Adipocyte (in vitro differentiated cells): Measurements from ENCODE around the gene ZMYND11.

Source experiments
- DNase-seq: peaks from one replicate; pipeline ENCODE4 v3.0.0-alpha.2; 2015; ENCODE audit warnings: low read depth
- H3K27me3 ChIP-seq: replicated peaks from 2 replicates; pipeline ENCODE4 v1.7.0; 2013; ENCODE audit warnings: mild to moderate bottlenecking, low read length, moderate library complexity; ENCODE audit not compliant: control insufficient read depth, insufficient read depth
- H3K36me3 ChIP-seq: 2 replicates; pipeline ENCODE4 v1.7.0; 2013; ENCODE audit warnings: low read length, mild to moderate bottlenecking, moderate library complexity; ENCODE audit not compliant: control insufficient read depth, insufficient read depth, severe bottlenecking
- H3K4me1 ChIP-seq: 2 replicates; pipeline ENCODE4 v1.7.0; 2013; ENCODE audit warnings: mild to moderate bottlenecking, low read length, moderate library complexity; ENCODE audit not compliant: control insufficient read depth, insufficient read depth
- H3K4me3 ChIP-seq: 2 replicates; pipeline ENCODE4 v1.7.0; 2013; ENCODE audit warnings: mild to moderate bottlenecking, low read length, moderate library complexity
- H3K9ac ChIP-seq: 2 replicates; pipeline ENCODE4 v1.7.0; 2013; ENCODE audit warnings: mild to moderate bottlenecking, low read length, moderate library complexity
- H3K9me3 ChIP-seq: 2 replicates; pipeline ENCODE4 v1.7.0; 2013; ENCODE audit warnings: mild to moderate bottlenecking, low read length, moderate library complexity; ENCODE audit not compliant: control insufficient read depth

Gene ZMYND11

GRCh38 chr10:271722-272121, 136.5 kb downstream of the ZMYND11 start:
- H3K27me3 ChIP-seq: no peaks in the 10 kb centered on the region
- peaks cover 11% of the 10 kb centered on the region for H3K36me3 ChIP-seq
- no peak for DNase-seq
- no peak overlapping the region for H3K9ac ChIP-seq
- no peaks in the 10 kb centered on the region for H3K9me3 ChIP-seq
- H3K4me1 ChIP-seq: peaks cover 12% of the 10 kb centered on the region
- H3K4me3 ChIP-seq: no peak overlapping the region

DNA sequence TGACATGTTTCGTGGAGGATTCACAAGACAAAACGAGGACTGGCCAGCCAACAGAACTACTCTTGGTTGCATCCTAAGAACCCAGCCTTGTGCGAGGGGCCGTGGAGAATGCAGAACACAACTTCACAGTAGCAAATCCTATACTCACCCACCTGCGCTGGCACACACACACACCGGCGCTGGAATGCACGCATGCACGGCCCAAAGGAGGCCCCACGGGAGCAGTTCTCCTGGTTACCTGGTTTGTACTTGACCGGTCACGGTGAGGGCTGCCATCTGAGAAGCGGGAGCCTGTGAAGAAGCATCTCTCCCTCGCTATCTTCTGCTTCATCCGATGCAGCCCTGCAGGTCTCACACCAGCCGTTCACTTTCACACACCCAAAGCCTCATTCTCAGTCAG, 137.8 kb downstream of the ZMYND11 start:
- Histone ChIP-seq H3K4me3 (no peak overlapping the region), H3K36me3 (peaks cover 24% of the 10 kb centered on the region), H3K4me1 (peaks cover 12% of the 10 kb centered on the region), H3K9ac (no peak overlapping the region), H3K9me3 (no peaks in the 10 kb centered on the region), H3K27me3 (no peaks in the 10 kb centered on the region)
- DNase-seq: no peak

GRCh38 chr10:274866-275265, 139.6 kb downstream of the ZMYND11 start:
- Histone ChIP-seq H3K9ac (no peak overlapping the region), H3K36me3 (peaks cover 31% of the 10 kb centered on the region), H3K4me1 (peaks cover 12% of the 10 kb centered on the region)

GRCh38 chr10:275680-276079, 140.4 kb downstream of the ZMYND11 start:
- Histone ChIP-seq H3K4me1 (peaks cover 12% of the 10 kb centered on the region), H3K9ac (no peak overlapping the region), H3K9me3 (no peaks in the 10 kb centered on the region), H3K27me3 (no peaks in the 10 kb centered on the region), H3K36me3 (peaks cover 39% of the 10 kb centered on the region), H3K4me3 (no peak overlapping the region)
- DNase-seq: no peak

More at GRCh38 chr10:274866-275265, 139.6 kb downstream of the ZMYND11 start:
- Histone ChIP-seq H3K27me3 (no peaks in the 10 kb centered on the region), H3K9me3 (no peaks in the 10 kb centered on the region), H3K4me3 (no peak overlapping the region)
- DNase-seq: no peak

DNA sequence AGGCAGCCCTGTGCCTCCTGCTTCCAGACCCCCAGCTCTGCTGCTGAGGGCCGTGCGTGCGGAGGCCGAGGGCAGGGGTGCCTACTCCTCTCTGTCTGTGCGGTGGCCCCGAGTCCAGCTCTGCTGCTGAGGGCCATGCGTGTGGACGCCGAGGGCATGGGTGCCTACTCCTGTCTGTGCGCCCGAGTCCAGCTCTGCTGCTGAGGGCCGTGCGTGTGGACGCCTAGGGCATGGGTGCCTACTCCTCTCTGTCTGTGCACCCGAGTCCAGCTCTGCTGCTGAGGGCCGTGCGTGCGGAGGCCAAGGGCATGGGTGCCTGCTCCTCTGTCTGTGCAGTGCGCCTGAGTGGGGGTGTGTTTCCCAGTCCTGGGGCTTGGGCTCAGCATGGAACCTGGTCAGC, 142.7 kb downstream of the ZMYND11 start:
- Histone ChIP-seq H3K4me1 (peaks cover 20% of the 10 kb centered on the region), H3K9me3 (no peaks in the 10 kb centered on the region), H3K27me3 (no peaks in the 10 kb centered on the region), H3K9ac (no peak overlapping the region), H3K36me3 (peaks cover 62% of the 10 kb centered on the region), H3K4me3 (no peak overlapping the region)
- no peak for DNase-seq

DNA sequence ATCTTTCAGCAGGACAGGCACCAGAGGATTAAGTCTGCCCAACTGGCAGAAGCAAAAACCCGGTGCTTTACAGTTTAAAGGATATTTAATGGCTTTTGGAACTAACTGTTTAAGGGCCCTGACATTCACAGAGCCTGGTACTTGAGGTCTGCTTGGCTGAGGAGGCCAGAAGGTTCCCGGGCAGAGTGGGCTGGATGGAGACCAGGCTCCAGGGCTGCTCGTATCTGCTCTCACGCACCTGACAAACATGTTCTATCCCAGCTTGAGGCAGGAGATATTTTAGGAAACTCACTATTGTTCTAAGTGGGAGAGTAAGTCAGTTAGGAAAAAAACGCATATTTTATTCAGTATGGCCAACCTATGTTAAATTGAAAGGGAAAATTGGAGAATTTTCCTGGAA, 143.5 kb downstream of the ZMYND11 start:
- no peaks in the 10 kb centered on the region for H3K9me3 ChIP-seq
- H3K36me3 ChIP-seq: peaks cover 69% of the 10 kb centered on the region
- H3K27me3 ChIP-seq: no peaks in the 10 kb centered on the region
- no peak overlapping the region for H3K4me3 ChIP-seq
- no peak for DNase-seq
- H3K9ac ChIP-seq: no peak overlapping the region
- peaks cover 20% of the 10 kb centered on the region for H3K4me1 ChIP-seq

DNA sequence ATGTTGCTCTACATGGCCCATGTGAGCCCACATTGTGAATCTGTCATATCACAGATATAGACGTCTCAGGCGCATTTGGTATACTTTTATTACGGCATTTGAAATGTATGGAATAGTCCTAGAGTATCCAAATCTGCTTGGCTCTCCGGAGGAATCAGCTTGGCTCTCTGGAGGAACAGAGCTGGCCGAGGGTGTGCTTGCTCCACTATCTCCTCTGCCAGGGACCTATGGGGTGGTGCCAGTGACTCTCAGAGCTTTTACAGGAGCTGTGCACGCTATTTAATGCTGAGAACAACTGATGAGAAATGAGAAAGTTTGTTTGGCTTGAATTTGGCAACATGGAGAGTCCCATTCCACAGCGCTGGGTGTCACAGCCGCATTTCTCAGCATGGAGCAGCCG, 144.0 kb downstream of the ZMYND11 start:
- Histone ChIP-seq H3K36me3 (peaks cover 74% of the 10 kb centered on the region), H3K27me3 (no peaks in the 10 kb centered on the region), H3K9ac (no peak overlapping the region), H3K4me1 (peaks cover 20% of the 10 kb centered on the region), H3K9me3 (no peaks in the 10 kb centered on the region), H3K4me3 (no peak overlapping the region)
- no peak for DNase-seq

- H3K4me3 ChIP-seq: no peak overlapping the region
- H3K9me3 ChIP-seq: no peaks in the 10 kb centered on the region
- H3K27me3 ChIP-seq: no peaks in the 10 kb centered on the region
- peaks cover 18% of the 10 kb centered on the region for H3K4me1 ChIP-seq
- peaks cover 79% of the 10 kb centered on the region for H3K36me3 ChIP-seq
- no peak overlapping the region for H3K9ac ChIP-seq
- no peak for DNase-seq
These were observed 144.4 kb downstream of the ZMYND11 start for GRCh38 chr10:279655-280054.

DNA sequence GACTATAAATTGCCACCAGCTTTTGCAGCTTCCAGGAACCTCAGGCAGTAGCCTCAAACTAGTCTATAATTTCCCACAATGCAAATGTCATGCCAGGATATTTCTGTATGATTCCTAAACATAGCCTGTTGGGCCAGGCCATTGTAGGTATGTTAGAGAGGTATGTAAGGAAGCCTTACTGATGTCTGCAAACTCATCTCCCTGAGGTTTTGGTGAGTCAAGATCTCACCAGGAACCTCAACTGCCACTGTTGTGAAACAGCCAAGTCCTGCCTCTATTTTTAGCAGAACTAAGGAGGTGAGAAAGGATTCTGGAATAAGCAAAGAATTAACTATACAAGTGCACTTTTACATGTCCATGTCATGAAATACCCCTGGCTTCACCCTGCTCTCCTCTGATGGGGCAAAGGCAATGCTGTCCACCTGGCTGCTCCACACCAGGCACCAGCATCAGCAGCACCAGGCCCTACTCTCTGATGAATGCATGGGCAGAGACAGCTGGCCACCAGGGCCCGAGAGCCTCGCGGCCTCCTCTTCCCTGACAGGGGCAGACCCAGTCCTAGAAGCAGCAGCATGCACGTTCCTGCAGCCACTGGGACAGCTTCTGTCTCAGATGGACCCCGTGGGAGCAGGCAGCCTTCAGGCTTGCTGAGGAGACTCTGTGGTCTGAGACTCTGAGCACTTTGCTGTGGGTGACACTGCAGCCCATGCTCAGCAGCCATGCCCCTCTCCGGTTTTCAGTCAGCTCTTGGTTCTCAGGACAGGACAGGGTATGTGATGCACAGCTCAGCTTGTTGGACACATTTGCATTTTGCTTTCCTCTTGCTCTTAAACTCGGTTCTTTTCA, 147.3 kb downstream of the ZMYND11 start:
- Histone ChIP-seq H3K9ac (no peak overlapping the region), H3K9me3 (no peaks in the 10 kb centered on the region), H3K36me3 (peaks cover 81% of the 10 kb centered on the region), H3K4me1 (peaks cover 8% of the 10 kb centered on the region), H3K27me3 (no peaks in the 10 kb centered on the region), H3K4me3 (no peak overlapping the region)
- peak; percentile 18 for DNase-seq

DNA sequence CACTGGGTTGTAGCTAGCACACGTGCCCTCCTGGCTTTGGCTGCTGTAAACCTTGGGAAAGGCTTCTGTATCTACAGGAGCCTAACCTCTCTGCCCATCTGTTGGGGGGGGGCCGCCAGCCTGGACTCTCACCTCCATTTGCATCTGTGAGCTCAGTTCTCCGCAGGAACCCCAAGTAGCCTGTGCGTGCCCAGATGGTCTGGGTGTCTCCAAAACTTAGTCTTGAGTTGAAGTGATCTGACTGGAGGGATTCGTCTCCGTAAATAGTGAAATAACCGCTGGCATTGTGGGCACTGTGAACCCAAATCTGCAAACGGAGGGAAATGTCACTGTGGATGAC, 147.9 kb downstream of the ZMYND11 start:
- H3K27me3 ChIP-seq: no peaks in the 10 kb centered on the region
- H3K36me3 ChIP-seq: peaks cover 80% of the 10 kb centered on the region
- DNase-seq: no peak
- H3K4me1 ChIP-seq: peaks cover 8% of the 10 kb centered on the region
- no peak overlapping the region for H3K4me3 ChIP-seq
- H3K9me3 ChIP-seq: no peaks in the 10 kb centered on the region
- no peak overlapping the region for H3K9ac ChIP-seq

DNA sequence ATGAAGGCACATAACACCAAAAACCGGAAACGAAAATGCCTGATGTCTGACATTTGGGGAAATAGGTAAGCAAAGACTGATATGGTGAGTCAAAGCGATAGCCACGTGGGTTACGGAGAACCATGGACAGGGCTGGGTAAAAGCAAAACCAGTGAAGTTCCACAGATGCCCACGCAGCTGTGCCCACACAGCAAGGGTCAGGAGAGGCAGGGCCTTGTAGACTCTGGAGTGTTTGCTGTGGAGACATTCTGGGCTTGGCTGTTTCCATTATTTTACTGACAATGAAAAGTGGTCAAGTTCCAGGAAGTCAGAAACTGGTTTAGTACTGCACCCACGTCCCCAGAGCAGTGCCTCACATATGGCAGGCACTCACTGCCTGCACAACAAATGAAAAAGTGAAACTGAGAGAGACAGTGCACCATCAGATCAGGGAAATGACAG, 148.7 kb downstream of the ZMYND11 start:
- H3K9me3 ChIP-seq: no peaks in the 10 kb centered on the region
- H3K36me3 ChIP-seq: peaks cover 84% of the 10 kb centered on the region
- peaks cover 8% of the 10 kb centered on the region for H3K4me1 ChIP-seq
- no peak for DNase-seq
- no peak overlapping the region for H3K4me3 ChIP-seq
- no peak overlapping the region for H3K9ac ChIP-seq
- no peaks in the 10 kb centered on the region for H3K27me3 ChIP-seq

DNA sequence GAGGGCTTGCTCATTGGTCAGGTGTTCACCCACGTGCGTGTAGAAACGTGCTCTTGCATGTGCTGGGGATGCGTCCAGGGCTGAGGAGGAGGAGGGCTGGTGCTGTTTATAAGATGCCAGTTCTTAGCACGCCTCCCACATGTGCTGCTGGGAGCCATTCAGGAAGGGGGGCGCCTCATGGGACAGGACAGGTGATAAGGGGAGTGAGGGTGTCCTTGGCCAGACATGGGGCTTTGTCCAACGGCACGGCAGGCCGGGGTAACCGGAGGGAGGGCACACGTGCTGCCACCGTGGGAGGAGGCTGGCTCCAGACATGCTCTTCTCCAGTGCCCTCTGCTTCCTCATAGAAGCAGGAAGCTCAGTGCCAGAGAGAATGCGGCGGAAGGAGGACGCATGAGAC, 150.0 kb downstream of the ZMYND11 start:
- H3K36me3 ChIP-seq: peaks cover 75% of the 10 kb centered on the region
- H3K9me3 ChIP-seq: no peaks in the 10 kb centered on the region

More for the DNA sequence above, 150.0 kb downstream of the ZMYND11 start:
- peaks cover 8% of the 10 kb centered on the region for H3K4me1 ChIP-seq
- H3K4me3 ChIP-seq: no peak overlapping the region
- no peak for DNase-seq
- no peaks in the 10 kb centered on the region for H3K27me3 ChIP-seq
- no peak overlapping the region for H3K9ac ChIP-seq
